ENCODE results near the gene CDC20B. TPM values are rescaled to one million over a fixed set of nuclear protein-coding genes. Genes with fewer than 3 reads are reported as not detected.

CDC20B gene
- total and polyA plus RNA-seq, 2 of the 8 experiments (the other 6 are each of a cell fraction or from before 2014, with no cell fraction given) = 0.06 TPM; not detected in 1

- H3K4me1 ChIP-seq (replicated peaks in 1 of 4; ENCODE audit: control insufficient read depth in 3 of 4, insufficient read depth in 4 of 4, low read length in 3 of 4) = no peaks in the 10 kb centered on the region
- no peaks in the 10 kb centered on the region for H3K23me2 ChIP-seq (ENCODE audit: low read depth, low read length)
- H4K5ac ChIP-seq (ENCODE audit: insufficient read length, low read depth, low read length) = no peak overlapping the region
- H3K9ac ChIP-seq (replicated peaks in 1 of 4; ENCODE audit: extremely low read depth in 1 of 4, low read depth in 3 of 4, low read length in 3 of 4) = no peak overlapping the region
- no peak overlapping the region for H3K14ac ChIP-seq (ENCODE audit: insufficient read length)
- H3K79me2 ChIP-seq (ENCODE audit: control insufficient read depth in 1 of 2, insufficient read depth in 2 of 2, low read length in 2 of 2) = no peaks in the 10 kb centered on the region
- no peak overlapping the region for H2BK12ac ChIP-seq (ENCODE audit: low read depth, low read length)
- DNase-seq (ENCODE audit: low read depth in 1 of 2, low spot score in 2 of 2) = no peak
- no peak overlapping the region for H3K18ac ChIP-seq (ENCODE audit: extremely low read depth, low read length)
- H3K36me3 ChIP-seq (ENCODE audit: control insufficient read depth in 2 of 4, insufficient read depth in 4 of 4, low read length in 3 of 4) = no peaks in the 10 kb centered on the region
- H3K79me1 ChIP-seq (ENCODE audit: low read depth, low read length) = no peaks in the 10 kb centered on the region
- ChIA-PET POLR2A (ENCODE audit: partially characterized antibody) (no interaction called here), CTCF (ENCODE audit: partially characterized antibody) (interaction anchor here (0.9 to 1.6 kb wide), 3 partner anchors 10 to 248 kb away, joined by 3 to 12 read pairs (median 4); no protein-coding TSS in a partner anchor)
- no peak overlapping the region for H3K56ac ChIP-seq (replicated peaks; ENCODE audit: insufficient read length, low read depth, low read length)
- H3K27me3 ChIP-seq (replicated peaks in 1 of 4; ENCODE audit: control insufficient read depth in 3 of 4, extremely low read depth in 1 of 4, insufficient read depth in 3 of 4, low read length in 3 of 4) = no peaks in the 10 kb centered on the region
- no peak overlapping the region for H3K4me2 ChIP-seq (ENCODE audit: insufficient read depth in 1 of 2, low read depth in 2 of 2, low read length in 2 of 2)
- H2AFZ ChIP-seq (ENCODE audit: low read length) = no peak overlapping the region
- no peak for FAIRE-seq
- H2BK20ac ChIP-seq (ENCODE audit: low read length) = no peak overlapping the region
- no peak overlapping the region for H3K23ac ChIP-seq (ENCODE audit: insufficient read length)
- H2BK15ac ChIP-seq (ENCODE audit: low read length) = no peak overlapping the region
- no peaks in the 10 kb centered on the region for H4K20me1 ChIP-seq (replicated peaks in 1 of 2; ENCODE audit: control insufficient read depth in 1 of 2, insufficient read depth in 2 of 2, low read length in 2 of 2)
- no peak overlapping the region for H2AK5ac ChIP-seq (ENCODE audit: low read depth, low read length)
- no peak overlapping the region for H3K4ac ChIP-seq (replicated peaks; ENCODE audit: insufficient read length, low read depth, low read length)
- H4K8ac ChIP-seq (ENCODE audit: extremely low read depth, insufficient read depth, low read length) = no peak overlapping the region
- no peaks in the 10 kb centered on the region for H3K9me3 ChIP-seq (ENCODE audit: insufficient read depth in 2 of 2, low read depth in 1 of 2, low read length in 1 of 2)
- no peak overlapping the region for H3K4me3 ChIP-seq (ENCODE audit: extremely low read depth in 1 of 4, insufficient read depth in 2 of 4, low read depth in 3 of 4, low read length in 4 of 4)
- no peak overlapping the region for H4K91ac ChIP-seq (replicated peaks; ENCODE audit: insufficient read length, low read length)
- H3K27ac ChIP-seq (ENCODE audit: low read depth, low read length) = no peak overlapping the region
- H2BK5ac ChIP-seq (ENCODE audit: low read depth, low read length) = no peak overlapping the region
- 80% methylated on average over 2 of the region's 2 CpGs; no CpG with 5 or more reads in 1 of the 2 experiments for WGBS, 2 experiments (ENCODE audit: extremely low coverage in 1 of 2, insufficient coverage in 1 of 2, insufficient read length in 1 of 2, insufficient replicate concordance in 2 of 2, low coverage in 1 of 2, low lambda C conversion rate in 2 of 2, missing lambda C conversion rate in 1 of 2)
- no peak overlapping the region for H2BK120ac ChIP-seq (replicated peaks; ENCODE audit: low read depth, low read length)
- TF ChIP-seq CBX5 (IDR thresholded peaks at IDR 0.05; ENCODE audit: low read depth, low read length) = no peak
- no peak for TF ChIP-seq CBX8 (IDR thresholded peaks at IDR 0.05; ENCODE audit: borderline replicate concordance, low read depth, low read length)
- no peak for TF ChIP-seq HDAC2 (IDR thresholded peaks at IDR 0.05; ENCODE audit: borderline replicate concordance in 1 of 2, low read depth in 2 of 2, low read length in 2 of 2)
- no peak for TF ChIP-seq EGR1 (IDR thresholded peaks at IDR 0.05; ENCODE audit: borderline replicate concordance, low read depth, low read length)
- TF ChIP-seq BRCA1 (IDR thresholded peaks at IDR 0.05; ENCODE audit: low read depth, low read length) = no peak
- TF ChIP-seq NANOG (IDR thresholded peaks at IDR 0.05; ENCODE audit: insufficient read depth, low read depth, low read length, poor library complexity, severe bottlenecking) = no peak
- no peak for TF ChIP-seq EZH2 (IDR thresholded peaks at IDR 0.05; ENCODE audit: low read depth, low read length, severe bottlenecking)
- TF ChIP-seq ATF2 (IDR thresholded peaks at IDR 0.05; ENCODE audit: low read length) = no peak
- TF ChIP-seq BCL11A (IDR thresholded peaks at IDR 0.05; ENCODE audit: low read depth in 2 of 2, low read length in 2 of 2) = no peak
- no peak for TF ChIP-seq RXRA (IDR thresholded peaks at IDR 0.05; ENCODE audit: insufficient read depth, low read depth, low read length)
These were observed 38.4 kb upstream of the CDC20B start for GRCh38 chr5:55211184-55211874.

All from H1 (cell line).